ENCODE data around the gene CACFD1.

GRCh38 chr9:133471551-133472276, 11.9 kb downstream of the CACFD1 start:
- TF ChIP-seq CTCF (IDR thresholded peaks at IDR 0.05; ENCODE audit: low read depth, low read length) (no peak), POLR2A (IDR thresholded peaks at IDR 0.05; ENCODE audit: extremely low read depth, insufficient read length) (no peak), MYC (IDR thresholded peaks at IDR 0.05; ENCODE audit: low read depth, low read length) (no peak)
- TF ChIP-seq, protein P1, sequence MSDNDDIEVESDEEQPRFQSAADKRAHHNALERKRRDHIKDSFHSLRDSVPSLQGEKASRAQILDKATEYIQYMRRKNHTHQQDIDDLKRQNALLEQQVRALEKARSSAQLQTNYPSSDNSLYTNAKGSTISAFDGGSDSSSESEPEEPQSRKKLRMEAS (IDR thresholded peaks at IDR 0.05; ENCODE audit: low read depth, low read length): no peak
